Smooth muscle cell (in vitro differentiated cells): ENCODE data around the gene SLC25A21. TPM values are rescaled to one million over a fixed set of nuclear protein-coding genes. Genes with fewer than 3 reads are reported as not detected.

Source experiments
- DNase-seq: peaks from one replicate; lab custom pipeline; 2025; ENCODE audit not compliant: unreplicated experiment; lab: John Stamatoyannopoulos, UW
- H2AFZ ChIP-seq: fragments of 200-600 bp; sonication (generic); 2 replicates; pipeline ENCODE4 v1.6.0; 2016; ENCODE audit warnings: antibody characterized with exemption, low read depth, mild to moderate bottlenecking
- H3F3A ChIP-seq: fragments of 200-600 bp; sonication (generic); 2 replicates; pipeline ENCODE4 v1.6.0; 2017; ENCODE audit warnings: antibody characterized with exemption, low read depth
- H3K27ac ChIP-seq: fragments of 200-600 bp; sonication (generic); 2 replicates; pipeline ENCODE4 v1.5.1; 2016; ENCODE audit warnings: low read depth, mild to moderate bottlenecking
- H3K27me3 ChIP-seq: fragments of 200-600 bp; sonication (generic); 2 replicates; pipeline ENCODE4 v1.6.1; 2016; ENCODE audit warnings: low read depth, mild to moderate bottlenecking
- H3K36me3 ChIP-seq: fragments of 200-600 bp; sonication (generic); 2 replicates; pipeline ENCODE4 v1.5.1; 2016; ENCODE audit warnings: low read depth
- H3K4me1 ChIP-seq: fragments of 200-600 bp; sonication (generic); 2 replicates; pipeline ENCODE4 v1.5.1; 2016; ENCODE audit warnings: low read depth
- H3K4me2 ChIP-seq: fragments of 200-600 bp; sonication (generic); 2 replicates; pipeline ENCODE4 v1.6.0; 2016; ENCODE audit warnings: mild to moderate bottlenecking
- H3K4me3 ChIP-seq: fragments of 200-600 bp; sonication (generic); 2 replicates; pipeline ENCODE4 v1.5.1; 2016; ENCODE audit warnings: mild to moderate bottlenecking
- H3K79me2 ChIP-seq: fragments of 200-600 bp; sonication (generic); 2 replicates; pipeline ENCODE4 v1.6.0; 2016; ENCODE audit warnings: low read depth, mild to moderate bottlenecking
- H3K9ac ChIP-seq: fragments of 200-600 bp; sonication (generic); 2 replicates; pipeline ENCODE4 v1.6.0; 2016; ENCODE audit warnings: low read depth
- H3K9me3 ChIP-seq: fragments of 200-600 bp; sonication (generic); replicated peaks from 2 replicates; pipeline ENCODE4 v1.5.1; 2016; ENCODE audit warnings: low read depth
- H4K20me1 ChIP-seq: fragments of 200-600 bp; sonication (generic); 2 replicates; pipeline ENCODE4 v1.6.0; 2016; ENCODE audit warnings: low read depth
- CTCF ChIP-seq: fragments of 200-600 bp; sonication (generic); IDR thresholded peaks from 2 replicates; pipeline ENCODE4 v1.5.1; 2017; ENCODE audit warnings: borderline replicate concordance, mild to moderate bottlenecking, antibody characterized with exemption; ENCODE audit not compliant: insufficient read depth, poor library complexity, severe bottlenecking
- WGBS: methylation state at CpG from one replicate; pipeline ENCODE4 v1.1.7; 2016; ENCODE audit warnings: low lambda C conversion rate; 5-methylcytosine and 5-hydroxymethylcytosine counted together
- polyA plus RNA-seq: library from polyadenylated mRNA; unstranded; fragments of >200 nt; fragmentation: Nextera tagmentation; extraction: Ambion mirVana; gene quantifications from 2 replicates; pipeline ENCODE4 v1.2.1, GENCODE V29; 2016
- total RNA-seq: library from RNA; depleted of rRNA; stranded (reverse); fragments of >200 nt; gene quantifications from 2 replicates; pipeline ENCODE4 v1.2.3, GENCODE V29; 2014

SLC25A21 gene
- total and polyA plus RNA-seq, 2 experiments from 2014 or later = 1.1 TPM; not detected in 1

- Histone ChIP-seq H3K79me2 (no peaks in the 10 kb centered on the region), H3K4me2 (no peak overlapping the region), H3K9ac (no peak overlapping the region), H3K4me3 (no peak overlapping the region), H3K27ac (no peak overlapping the region), H3K4me1 (peaks cover 10% of the 10 kb centered on the region), H2AFZ (no peak overlapping the region), H3K36me3 (no peaks in the 10 kb centered on the region), H4K20me1 (no peaks in the 10 kb centered on the region), H3K27me3 (peaks cover 26% of the 10 kb centered on the region), H3F3A (no peaks in the 10 kb centered on the region), H3K9me3 (no peaks in the 10 kb centered on the region)
- no peak for DNase-seq
- TF ChIP-seq CTCF = no peak
- 83% methylated on average over 5 of the region's 5 CpGs for WGBS
These were observed 326.9 kb downstream of the SLC25A21 start for GRCh38 chr14:36845356-36846012.

GRCh38 chr14:36844443-36845195, 327.8 kb downstream of the SLC25A21 start:
- DNase-seq = no peak
- Histone ChIP-seq H3K9me3 (no peaks in the 10 kb centered on the region), H2AFZ (no peak overlapping the region), H3K4me3 (no peak overlapping the region), H3K27me3 (peaks cover 35% of the 10 kb centered on the region), H3F3A (no peaks in the 10 kb centered on the region), H3K4me2 (no peak overlapping the region), H3K36me3 (no peaks in the 10 kb centered on the region), H3K27ac (no peak overlapping the region), H3K4me1 (peaks cover 10% of the 10 kb centered on the region), H4K20me1 (no peaks in the 10 kb centered on the region), H3K79me2 (no peaks in the 10 kb centered on the region), H3K9ac (no peak overlapping the region)
- no peak for TF ChIP-seq CTCF
- 86% methylated on average over 6 of the region's 6 CpGs for WGBS

- Histone ChIP-seq H3K4me1 (peaks cover 10% of the 10 kb centered on the region), H3K9me3 (no peaks in the 10 kb centered on the region), H3K9ac (no peak overlapping the region), H3K27me3 (peaks cover 37% of the 10 kb centered on the region), H3K36me3 (no peaks in the 10 kb centered on the region), H2AFZ (no peak overlapping the region), H4K20me1 (no peaks in the 10 kb centered on the region), H3K4me3 (no peak overlapping the region), H3K4me2 (no peak overlapping the region), H3K27ac (no peak overlapping the region), H3K79me2 (no peaks in the 10 kb centered on the region), H3F3A (no peaks in the 10 kb centered on the region)
- no peak for TF ChIP-seq CTCF
- no peak for DNase-seq
- WGBS = 78% methylated on average over 1 of the region's 1 CpG
These were observed 329.0 kb downstream of the SLC25A21 start for GRCh38 chr14:36843410-36843809.
